KMS-11 (cell line): Measurements from ENCODE around the gene DHX8.

Experiments used
- H2AFZ ChIP-seq: fragments of 200-600 bp; sonication (generic); 2 replicates; pipeline ENCODE4 v1.6.1; 2016; ENCODE audit warnings: antibody characterized with exemption, mixed run types, low read depth
- H3K27ac ChIP-seq: fragments of 200-600 bp; sonication (generic); 2 replicates; pipeline ENCODE4 v1.6.1; 2016; ENCODE audit warnings: mild to moderate bottlenecking, mixed run types
- H3K27me3 ChIP-seq: fragments of 200-600 bp; sonication (generic); 2 replicates; pipeline ENCODE4 v1.6.1; 2017; ENCODE audit warnings: mild to moderate bottlenecking, low read depth, mixed run types, moderate library complexity; ENCODE audit not compliant: insufficient read depth
- H3K36me3 ChIP-seq: fragments of 200-600 bp; sonication (generic); 2 replicates; pipeline ENCODE4 v1.6.1; 2017; ENCODE audit warnings: mild to moderate bottlenecking, mixed run types; ENCODE audit not compliant: insufficient read depth
- H3K4me1 ChIP-seq: fragments of 200-600 bp; sonication (generic); 2 replicates; pipeline ENCODE4 v1.6.1; 2016; ENCODE audit warnings: mild to moderate bottlenecking, low read depth, mixed run types; ENCODE audit not compliant: poor library complexity, severe bottlenecking
- H3K4me2 ChIP-seq: fragments of 200-600 bp; sonication (generic); 2 replicates; pipeline ENCODE4 v1.7.0; 2016; ENCODE audit warnings: mild to moderate bottlenecking, mixed run types
- H3K4me3 ChIP-seq: fragments of 200-600 bp; sonication (generic); IDR thresholded peaks from 2 replicates; pipeline ENCODE4 v1.6.1; 2017; ENCODE audit warnings: low read depth, low read length, mixed read lengths; ENCODE audit not compliant: insufficient read depth
- H3K79me2 ChIP-seq: fragments of 200-600 bp; sonication (generic); 2 replicates; pipeline ENCODE4 v1.6.1; 2016; ENCODE audit warnings: low read depth, mixed run types; ENCODE audit not compliant: insufficient read depth
- H3K9ac ChIP-seq: fragments of 200-600 bp; sonication (generic); 2 replicates; pipeline ENCODE4 v1.6.1; 2016; ENCODE audit warnings: mild to moderate bottlenecking, mixed run types
- H4K20me1 ChIP-seq: fragments of 200-600 bp; sonication (generic); 2 replicates; pipeline ENCODE4 v1.6.1; 2016; ENCODE audit warnings: mild to moderate bottlenecking, mixed run types; ENCODE audit not compliant: insufficient read depth
- TF ChIP-seq, protein P1 (sequence below): fragments of 200-600 bp; sonication (generic); conservative IDR thresholded peaks from 2 replicates; pipeline ENCODE4 v1.6.1; 2017; ENCODE audit warnings: low read depth, mild to moderate bottlenecking, antibody characterized with exemption, low read length, moderate library complexity, mixed read lengths

The DHX8 gene

DNA sequence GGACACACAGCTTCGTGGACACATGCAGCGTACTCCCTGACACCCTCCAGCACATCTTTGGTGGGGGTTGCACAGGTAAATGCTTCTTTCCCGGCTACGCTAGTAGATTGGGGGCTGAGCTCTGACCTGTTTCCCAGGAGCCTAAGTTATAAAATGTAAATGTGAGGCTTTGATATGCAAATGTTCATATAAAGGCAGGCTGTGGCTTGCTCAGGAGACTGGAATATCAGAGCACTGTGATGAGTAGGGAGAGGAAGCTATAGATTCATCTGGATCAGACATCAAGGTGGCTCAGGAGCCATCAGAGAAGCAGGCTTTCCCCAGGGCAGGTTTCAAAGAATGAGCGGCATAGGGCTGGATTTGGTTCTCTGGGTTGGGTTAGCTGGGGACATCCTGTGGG lies 65.7 kb downstream of the DHX8 start:
- Histone ChIP-seq H4K20me1 (no peaks in the 10 kb centered on the region), H3K36me3 (no peaks in the 10 kb centered on the region), H3K4me1 (peaks cover 8% of the 10 kb centered on the region), H3K27ac (no peak overlapping the region), H3K4me2 (no peak overlapping the region), H3K79me2 (no peaks in the 10 kb centered on the region; the same call in 1 of the 2 replicates), H3K4me3 (no peak overlapping the region), H3K9ac (no peak overlapping the region), H3K27me3 (no peaks in the 10 kb centered on the region; the same call in 1 of the 2 replicates), H2AFZ (no peak overlapping the region)
- TF ChIP-seq, protein P1, sequence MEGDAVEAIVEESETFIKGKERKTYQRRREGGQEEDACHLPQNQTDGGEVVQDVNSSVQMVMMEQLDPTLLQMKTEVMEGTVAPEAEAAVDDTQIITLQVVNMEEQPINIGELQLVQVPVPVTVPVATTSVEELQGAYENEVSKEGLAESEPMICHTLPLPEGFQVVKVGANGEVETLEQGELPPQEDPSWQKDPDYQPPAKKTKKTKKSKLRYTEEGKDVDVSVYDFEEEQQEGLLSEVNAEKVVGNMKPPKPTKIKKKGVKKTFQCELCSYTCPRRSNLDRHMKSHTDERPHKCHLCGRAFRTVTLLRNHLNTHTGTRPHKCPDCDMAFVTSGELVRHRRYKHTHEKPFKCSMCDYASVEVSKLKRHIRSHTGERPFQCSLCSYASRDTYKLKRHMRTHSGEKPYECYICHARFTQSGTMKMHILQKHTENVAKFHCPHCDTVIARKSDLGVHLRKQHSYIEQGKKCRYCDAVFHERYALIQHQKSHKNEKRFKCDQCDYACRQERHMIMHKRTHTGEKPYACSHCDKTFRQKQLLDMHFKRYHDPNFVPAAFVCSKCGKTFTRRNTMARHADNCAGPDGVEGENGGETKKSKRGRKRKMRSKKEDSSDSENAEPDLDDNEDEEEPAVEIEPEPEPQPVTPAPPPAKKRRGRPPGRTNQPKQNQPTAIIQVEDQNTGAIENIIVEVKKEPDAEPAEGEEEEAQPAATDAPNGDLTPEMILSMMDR: no peak

DNA sequence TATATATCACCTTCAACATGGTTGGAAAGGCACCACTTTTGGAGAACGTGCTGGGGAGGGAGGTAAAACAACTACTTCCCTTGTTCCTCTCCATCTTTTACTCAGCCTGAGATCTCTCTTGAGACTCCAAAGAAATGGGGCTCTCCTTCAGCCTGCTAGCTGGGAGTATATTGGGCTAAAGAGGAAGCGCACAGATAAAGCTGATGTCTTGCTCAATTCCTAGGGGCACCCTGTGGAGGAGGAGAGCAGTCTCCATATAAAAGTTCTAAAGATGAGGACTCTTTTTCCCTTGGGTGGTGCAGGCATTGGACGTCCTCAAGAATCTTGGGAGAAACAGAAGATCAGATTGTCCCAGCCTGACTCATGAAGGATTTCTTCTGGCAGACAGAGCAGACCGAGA lies 67.0 kb downstream of the DHX8 start:
- peaks cover 5% of the 10 kb centered on the region for H3K4me1 ChIP-seq
- no peaks in the 10 kb centered on the region for H3K79me2 ChIP-seq
- no peak overlapping the region for H3K27ac ChIP-seq
- no peak overlapping the region for H3K9ac ChIP-seq
- no peak overlapping the region for H3K4me2 ChIP-seq
- no peaks in the 10 kb centered on the region for H3K36me3 ChIP-seq
- no peak overlapping the region for H3K4me3 ChIP-seq
- H4K20me1 ChIP-seq: no peaks in the 10 kb centered on the region
- H2AFZ ChIP-seq: no peak overlapping the region
- TF ChIP-seq, protein P1: no peak
- H3K27me3 ChIP-seq: no peaks in the 10 kb centered on the region; the same call in 1 of the 2 replicates

DNA sequence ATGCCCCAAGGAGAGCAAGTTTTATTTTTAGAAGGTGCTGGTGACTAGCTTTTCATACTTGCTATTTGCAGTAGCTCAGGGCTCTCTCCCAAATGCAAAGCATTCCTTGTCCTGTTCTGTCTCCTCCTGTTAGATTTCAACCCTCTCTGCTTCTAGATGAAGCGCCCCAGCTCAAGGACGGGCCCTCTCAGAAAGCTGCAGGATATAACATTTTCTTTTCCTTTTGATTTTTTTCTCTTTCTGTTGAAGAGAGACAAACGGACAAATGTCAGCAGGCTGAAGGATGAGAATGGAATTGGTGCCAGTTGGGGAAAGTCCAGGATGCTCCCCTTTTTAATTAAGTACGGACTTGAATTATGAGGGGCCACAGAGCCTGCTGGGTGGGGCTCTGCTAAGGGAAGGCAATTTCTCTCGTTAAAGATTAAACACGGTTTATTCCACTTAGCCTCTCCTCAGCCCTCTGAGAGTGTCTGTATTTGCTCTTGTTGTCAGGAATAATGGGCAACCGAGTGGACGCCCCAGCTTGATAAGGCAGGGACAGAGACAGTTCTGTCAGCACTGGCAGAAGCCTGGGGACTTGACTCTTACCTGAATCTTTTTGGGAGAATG lies 68.6 kb downstream of the DHX8 start:
- Histone ChIP-seq H3K4me1 (peaks cover 5% of the 10 kb centered on the region), H3K9ac (no peak overlapping the region), H3K27me3 (no peaks in the 10 kb centered on the region; the same call in 1 of the 2 replicates), H4K20me1 (no peaks in the 10 kb centered on the region), H3K4me2 (no peak overlapping the region), H3K36me3 (no peaks in the 10 kb centered on the region), H3K27ac (no peak overlapping the region), H3K79me2 (no peaks in the 10 kb centered on the region), H2AFZ (no peak overlapping the region), H3K4me3 (no peak overlapping the region)
- TF ChIP-seq, protein P1: no peak

DNA sequence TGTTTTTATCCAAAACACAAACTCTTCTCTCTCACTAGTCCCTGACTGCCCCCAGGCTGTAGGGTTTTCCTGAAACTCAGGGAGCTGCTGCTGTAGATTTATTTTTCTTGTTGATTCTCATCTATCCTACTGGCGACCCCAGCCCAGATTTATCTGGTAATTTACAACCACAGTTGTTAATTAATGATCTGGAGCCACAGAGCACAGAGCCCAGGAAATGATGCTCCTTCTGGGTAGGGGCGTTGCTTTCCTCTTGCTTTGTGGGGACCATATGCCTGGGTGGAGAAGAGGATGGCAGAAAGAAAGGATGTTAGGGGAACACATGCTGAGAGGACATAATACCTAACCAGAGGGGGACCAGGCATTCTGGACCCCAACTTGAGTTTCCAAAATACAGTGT lies 69.8 kb downstream of the DHX8 start:
- Histone ChIP-seq H3K4me2 (no peak overlapping the region), H3K4me1 (peaks cover 5% of the 10 kb centered on the region), H4K20me1 (no peaks in the 10 kb centered on the region), H3K9ac (no peak overlapping the region), H3K27me3 (no peaks in the 10 kb centered on the region), H3K79me2 (no peaks in the 10 kb centered on the region), H3K36me3 (no peaks in the 10 kb centered on the region), H3K27ac (no peak overlapping the region), H2AFZ (no peak overlapping the region), H3K4me3 (no peak overlapping the region)
- TF ChIP-seq, protein P1: no peak
